Fibroblast of lung (primary cell): ENCODE measurements around the gene OR5M10.
"Not testable (repeated sequence)": the region's sequence is repeated elsewhere in the genome, so short reads cannot be mapped to it uniquely, and the experiment has no call there.

ENCODE experiments used
- CTCF ChIP-seq, 2 donors: IDR thresholded peaks in 1 of 2; conservative IDR thresholded peaks in 1 of 2; 1 replicate in 1 of 2; 2 replicates in 1 of 2; pipeline ENCODE4 v1.5.1; 2011 to 2012; ENCODE audit warnings: low read length in 2 of 2, control low read depth in 1 of 2, inconsistent platforms in 1 of 2, low read depth in 1 of 2, mild to moderate bottlenecking in 1 of 2
- EZH2 ChIP-seq: IDR thresholded peaks from 2 replicates; pipeline ENCODE4 v1.5.1; 2012; ENCODE audit warnings: low read length, control low read depth, mild to moderate bottlenecking; ENCODE audit errors: missing control alignments

GRCh38 chr11:56554691-56555090 is 22.8 kb downstream of the OR5M10 start:
- TF ChIP-seq CTCF (conservative IDR thresholded peaks at IDR 0.05 in 1 of 2, IDR thresholded peaks at IDR 0.05 in 1 of 2; ENCODE audit: low read depth in 1 of 2, low read length in 2 of 2); EZH2: not testable (repeated sequence)
